Endodermal cell (in vitro differentiated cells): ENCODE measurements around the gene RASSF4. TPM values are rescaled to one million over a fixed set of nuclear protein-coding genes. Genes with fewer than 3 reads are reported as not detected.

Experiments used
- DNase-seq: peaks from one replicate; pipeline ENCODE4 v3.0.0-alpha.2; 2017
- H3K27ac ChIP-seq: 2 replicates; pipeline ENCODE4 v1.5.1; 2013; ENCODE audit warnings: mild to moderate bottlenecking, low read depth, low read length, moderate library complexity
- H3K27me3 ChIP-seq: 2 replicates; pipeline ENCODE4 v1.6.1; 2013; ENCODE audit warnings: mild to moderate bottlenecking, low read length, moderate library complexity; ENCODE audit not compliant: insufficient read depth, control insufficient read depth, poor library complexity, severe bottlenecking
- H3K36me3 ChIP-seq: 2 replicates; pipeline ENCODE4 v1.7.0; 2013; ENCODE audit warnings: mild to moderate bottlenecking, low read length, moderate library complexity; ENCODE audit not compliant: control insufficient read depth, insufficient read depth
- H3K4me1 ChIP-seq: one replicate; pipeline ENCODE4 v1.7.0; 2013; ENCODE audit warnings: low read length; ENCODE audit not compliant: control insufficient read depth, insufficient read depth
- H3K4me3 ChIP-seq: 2 replicates; pipeline ENCODE4 v1.5.1; 2013; ENCODE audit warnings: mild to moderate bottlenecking, low read length, moderate library complexity
- H3K9ac ChIP-seq: 2 replicates; pipeline ENCODE4 v1.6.1; 2013; ENCODE audit warnings: mild to moderate bottlenecking, low read length, moderate library complexity; ENCODE audit not compliant: poor library complexity, severe bottlenecking; ENCODE audit errors: extremely low read depth
- H3K9me3 ChIP-seq: 2 replicates; pipeline ENCODE4 v1.6.1; 2013; ENCODE audit warnings: mild to moderate bottlenecking, low read length, moderate library complexity; ENCODE audit not compliant: control insufficient read depth
- H3K27ac Mint-ChIP-seq: 2 replicates; pipeline ENCODE4 v1.8.0; 2020; ENCODE audit warnings: mixed read lengths
- H3K27me3 Mint-ChIP-seq: 2 replicates; pipeline ENCODE4 v1.8.0; 2021; ENCODE audit warnings: mild to moderate bottlenecking, mixed read lengths; ENCODE audit not compliant: insufficient read depth
- H3K36me3 Mint-ChIP-seq: 2 replicates; pipeline ENCODE4 v1.8.0; 2020; ENCODE audit warnings: low read depth, mixed read lengths
- H3K4me1 Mint-ChIP-seq: 2 replicates; pipeline ENCODE4 v1.8.0; 2020; ENCODE audit warnings: mixed read lengths
- H3K4me3 Mint-ChIP-seq: 2 replicates; pipeline ENCODE4 v1.8.0; 2020; ENCODE audit warnings: mild to moderate bottlenecking, moderate library complexity, mixed read lengths
- H3K9me3 Mint-ChIP-seq: 2 replicates; pipeline ENCODE4 v1.8.0; 2020; ENCODE audit warnings: mild to moderate bottlenecking, mixed read lengths
- WGBS, 2 experiments: methylation state at CpG; one replicate each; pipeline versions ENCODE4 v1.1.5 to v1.1.7; 2013; ENCODE audit warnings: missing lambda C conversion rate in 2 of 2, mixed read lengths in 1 of 2; ENCODE audit not compliant: insufficient coverage in 1 of 2, insufficient read length in 1 of 2; 5-methylcytosine and 5-hydroxymethylcytosine counted together
- total RNA-seq, 2 donors: library from RNA; stranded (reverse); fragmentation: NEBNext Ultra II Directional in 1 of 2; extraction: Animal tissue kit (Norgen Biotek cat#: 25700) in 1 of 2; gene quantifications; 2 replicates in 1 of 2; 3 replicates in 1 of 2; pipeline ENCODE4 v1.2.1, GENCODE V29; 2021
- TF ChIP-seq, protein P1 (sequence below): fragments of 200-600 bp; sonication (generic); conservative IDR thresholded peaks from 2 replicates; pipeline ENCODE4 v1.5.0; 2021; ENCODE audit warnings: antibody characterized with exemption, mild to moderate bottlenecking

RASSF4 gene
- total RNA-seq, 2 donors from 2014 or later: 5.2 to 14.1 TPM

GRCh38 chr10:44954042-44954441, 5.6 kb upstream of the RASSF4 start:
- peaks cover 2% of the 10 kb centered on the region for H3K9me3 Mint-ChIP-seq
- no peaks in the 10 kb centered on the region for H3K4me1 ChIP-seq
- H3K27ac ChIP-seq: no peak overlapping the region
- H3K27me3 Mint-ChIP-seq: no peaks in the 10 kb centered on the region
- no peak for DNase-seq
- H3K36me3 ChIP-seq: no peaks in the 10 kb centered on the region
- H3K27ac Mint-ChIP-seq: no peak overlapping the region
- no peaks in the 10 kb centered on the region for H3K9me3 ChIP-seq
- TF ChIP-seq, protein P1, sequence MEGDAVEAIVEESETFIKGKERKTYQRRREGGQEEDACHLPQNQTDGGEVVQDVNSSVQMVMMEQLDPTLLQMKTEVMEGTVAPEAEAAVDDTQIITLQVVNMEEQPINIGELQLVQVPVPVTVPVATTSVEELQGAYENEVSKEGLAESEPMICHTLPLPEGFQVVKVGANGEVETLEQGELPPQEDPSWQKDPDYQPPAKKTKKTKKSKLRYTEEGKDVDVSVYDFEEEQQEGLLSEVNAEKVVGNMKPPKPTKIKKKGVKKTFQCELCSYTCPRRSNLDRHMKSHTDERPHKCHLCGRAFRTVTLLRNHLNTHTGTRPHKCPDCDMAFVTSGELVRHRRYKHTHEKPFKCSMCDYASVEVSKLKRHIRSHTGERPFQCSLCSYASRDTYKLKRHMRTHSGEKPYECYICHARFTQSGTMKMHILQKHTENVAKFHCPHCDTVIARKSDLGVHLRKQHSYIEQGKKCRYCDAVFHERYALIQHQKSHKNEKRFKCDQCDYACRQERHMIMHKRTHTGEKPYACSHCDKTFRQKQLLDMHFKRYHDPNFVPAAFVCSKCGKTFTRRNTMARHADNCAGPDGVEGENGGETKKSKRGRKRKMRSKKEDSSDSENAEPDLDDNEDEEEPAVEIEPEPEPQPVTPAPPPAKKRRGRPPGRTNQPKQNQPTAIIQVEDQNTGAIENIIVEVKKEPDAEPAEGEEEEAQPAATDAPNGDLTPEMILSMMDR: no peak
- no peaks in the 10 kb centered on the region for H3K27me3 ChIP-seq
- no peak overlapping the region for H3K9ac ChIP-seq
- no peak overlapping the region for H3K4me3 ChIP-seq
- H3K4me3 Mint-ChIP-seq: no peak overlapping the region
- peaks cover 20% of the 10 kb centered on the region for H3K4me1 Mint-ChIP-seq
- H3K36me3 Mint-ChIP-seq: peaks cover 8% of the 10 kb centered on the region

- no peaks in the 10 kb centered on the region for H3K27me3 ChIP-seq
- H3K9me3 ChIP-seq: no peaks in the 10 kb centered on the region
- H3K4me3 ChIP-seq: no peak overlapping the region
- Mint-ChIP-seq H3K27ac (no peak overlapping the region), H3K27me3 (no peaks in the 10 kb centered on the region), H3K4me1 (peaks cover 20% of the 10 kb centered on the region), H3K4me3 (no peak overlapping the region), H3K36me3 (peaks cover 8% of the 10 kb centered on the region), H3K9me3 (peaks cover 2% of the 10 kb centered on the region)
- H3K9ac ChIP-seq: no peak overlapping the region
- TF ChIP-seq, protein P1: no peak
- DNase-seq: no peak
- H3K27ac ChIP-seq: no peak overlapping the region
- no peaks in the 10 kb centered on the region for H3K36me3 ChIP-seq
- H3K4me1 ChIP-seq: no peaks in the 10 kb centered on the region
Measured at GRCh38 chr10:44954962-44955361, 4.6 kb upstream of the RASSF4 start.

- Histone ChIP-seq H3K36me3 (no peaks in the 10 kb centered on the region), H3K4me3 (no peak overlapping the region), H3K27ac (no peak overlapping the region), H3K27me3 (no peaks in the 10 kb centered on the region), H3K9me3 (no peaks in the 10 kb centered on the region), H3K9ac (no peak overlapping the region), H3K4me1 (peaks cover 5% of the 10 kb centered on the region)
- Mint-ChIP-seq H3K27me3 (peaks cover 6% of the 10 kb centered on the region), H3K36me3 (peaks cover 8% of the 10 kb centered on the region), H3K9me3 (peaks cover 2% of the 10 kb centered on the region), H3K4me3 (no peak overlapping the region), H3K27ac (no peak overlapping the region), H3K4me1 (peaks cover 25% of the 10 kb centered on the region)
- no peak for DNase-seq
- 94 to 97% methylated on average over 4 to 8 of the region's 8 CpGs for WGBS, 2 experiments
- TF ChIP-seq, protein P1: no peak
Measured at GRCh38 chr10:44955413-44956070, 4.1 kb upstream of the RASSF4 start.
